ENCODE results near the gene CD302. TPM values are rescaled to one million over a fixed set of nuclear protein-coding genes. Genes with fewer than 3 reads are reported as not detected.

Gene CD302
- 0.40 and 1.1 TPM in 2 replicates for total RNA-seq (ENCODE audit: low replicate concordance)

GRCh38 chr2:159797543-159798375 is at the start of gene CD302:
CD302 (minus strand) TSS chr2:159798208; CDS start chr2:159798198, 10 bp downstream.
- H2AFZ ChIP-seq (replicated peaks) = peak within 1 kb of the TSS; percentile 92
- peak; percentile 77 for DNase-seq (ENCODE audit: low spot score)
- no peaks in the 10 kb centered on the region for H3K36me3 ChIP-seq
- peak within 1 kb of the TSS; percentile 84 for H3K4me2 ChIP-seq
- H3K4me1 ChIP-seq = no peaks in the 10 kb centered on the region
- H3K27me3 Mint-ChIP-seq (ENCODE audit: insufficient read depth, low read depth) = peaks cover 27% of the 10 kb centered on the region
- no peak within 1 kb of the TSS for H3K9ac ChIP-seq
- H3K36me3 Mint-ChIP-seq = no peaks in the 10 kb centered on the region
- H3K4me3 ChIP-seq = peak within 1 kb of the TSS; percentile 59
- no peak within 1 kb of the TSS for H3K27ac Mint-ChIP-seq
- no peak within 1 kb of the TSS for H3K27ac ChIP-seq
- H3K27me3 ChIP-seq = peaks cover 60% of the 10 kb centered on the region
- no peaks in the 10 kb centered on the region for H3K79me2 ChIP-seq (ENCODE audit: low read depth)
- no peaks in the 10 kb centered on the region for H3K9me3 ChIP-seq (ENCODE audit: low read depth)
- peak within 1 kb of the TSS; percentile 86 for H3K4me3 Mint-ChIP-seq
- no peaks in the 10 kb centered on the region for H4K20me1 ChIP-seq (ENCODE audit: low read depth)
- peaks cover 14% of the 10 kb centered on the region for H3K4me1 Mint-ChIP-seq
- H3F3A ChIP-seq (ENCODE audit: low read depth) = peaks cover 8% of the 10 kb centered on the region
- TF ChIP-seq EZH2phosphoT487 (IDR thresholded peaks at IDR 0.05) (peak; percentile 86), CTCF (IDR thresholded peaks at IDR 0.05) (no peak), EZH2 (IDR thresholded peaks at IDR 0.05) (peak; percentile 96)
- no peaks in the 10 kb centered on the region for H3K9me3 Mint-ChIP-seq

- H3K4me1 Mint-ChIP-seq = no peaks in the 10 kb centered on the region
- TF ChIP-seq EZH2 (IDR thresholded peaks at IDR 0.05) = no peak
- no peak for TF ChIP-seq EZH2phosphoT487 (IDR thresholded peaks at IDR 0.05)
- TF ChIP-seq CTCF (IDR thresholded peaks at IDR 0.05) = no peak
- no peak overlapping the region for H2AFZ ChIP-seq (replicated peaks)
- H3K27ac ChIP-seq = no peak overlapping the region
- no peak overlapping the region for H3K4me3 Mint-ChIP-seq
- no peaks in the 10 kb centered on the region for H3K36me3 ChIP-seq
- no peaks in the 10 kb centered on the region for H3K27me3 ChIP-seq
- DNase-seq (ENCODE audit: low spot score) = no peak
- H3K27me3 Mint-ChIP-seq (ENCODE audit: insufficient read depth, low read depth) = no peaks in the 10 kb centered on the region
- H3K27ac Mint-ChIP-seq = no peak overlapping the region
- no peak overlapping the region for H3K9ac ChIP-seq
- H3K36me3 Mint-ChIP-seq = no peaks in the 10 kb centered on the region
- H3K4me2 ChIP-seq = no peak overlapping the region
- no peaks in the 10 kb centered on the region for H3K4me1 ChIP-seq
- H3K4me3 ChIP-seq = no peak overlapping the region
- H4K20me1 ChIP-seq (ENCODE audit: low read depth) = no peaks in the 10 kb centered on the region
- H3F3A ChIP-seq (ENCODE audit: low read depth) = no peaks in the 10 kb centered on the region
- H3K79me2 ChIP-seq (ENCODE audit: low read depth) = no peaks in the 10 kb centered on the region
- no peaks in the 10 kb centered on the region for H3K9me3 ChIP-seq (ENCODE audit: low read depth)
- no peaks in the 10 kb centered on the region for H3K9me3 Mint-ChIP-seq
Observed at GRCh38 chr2:159846564-159846963, 48.6 kb upstream of the CD302 start.

- Mint-ChIP-seq H3K9me3 (no peaks in the 10 kb centered on the region), H3K4me3 (no peak overlapping the region)
Observed at GRCh38 chr2:159840616-159841015, 42.6 kb upstream of the CD302 start.

More at GRCh38 chr2:159840616-159841015, 42.6 kb upstream of the CD302 start:
- H3K4me3 ChIP-seq = no peak overlapping the region
- no peaks in the 10 kb centered on the region for H3K36me3 ChIP-seq
- Mint-ChIP-seq H3K27ac (no peak overlapping the region), H3K36me3 (no peaks in the 10 kb centered on the region), H3K27me3 (ENCODE audit: insufficient read depth, low read depth) (no peaks in the 10 kb centered on the region), H3K4me1 (peaks cover 2% of the 10 kb centered on the region)
- peaks cover 7% of the 10 kb centered on the region for H3K27me3 ChIP-seq
- DNase-seq (ENCODE audit: low spot score) = no peak
- H2AFZ ChIP-seq (replicated peaks) = peak overlapping the region; percentile 22
- no peaks in the 10 kb centered on the region for H3K79me2 ChIP-seq (ENCODE audit: low read depth)
- no peak overlapping the region for H3K9ac ChIP-seq
- no peaks in the 10 kb centered on the region for H4K20me1 ChIP-seq (ENCODE audit: low read depth)
- H3K27ac ChIP-seq = no peak overlapping the region
- H3K4me1 ChIP-seq = no peaks in the 10 kb centered on the region
- no peaks in the 10 kb centered on the region for H3K9me3 ChIP-seq (ENCODE audit: low read depth)
- no peak overlapping the region for H3K4me2 ChIP-seq
- TF ChIP-seq CTCF (IDR thresholded peaks at IDR 0.05) (no peak), EZH2 (IDR thresholded peaks at IDR 0.05) (no peak), EZH2phosphoT487 (IDR thresholded peaks at IDR 0.05) (no peak)
- H3F3A ChIP-seq (ENCODE audit: low read depth) = no peaks in the 10 kb centered on the region
